ENCODE results near the gene RTN4R. TPM values are rescaled to one million over a fixed set of nuclear protein-coding genes. Genes with fewer than 3 reads are reported as not detected.

RTN4R gene
- total and polyA plus RNA-seq, 7 donors = 0.36 to 4.3 (median 0.83) TPM; not detected in 2

- WGBS, 2 donors = 88 to 91% methylated on average over 1 of the region's 1 CpG
- Histone ChIP-seq H3K27ac (no peak overlapping the region), H3K36me3 (no peaks in the 10 kb centered on the region), H3K27me3 (peaks cover 0 to 18% (median 0%) of the 10 kb centered on the region in 3 donors), H3K9me3 (no peaks in the 10 kb centered on the region), H3K4me3 (no peak overlapping the region), H3K4me1 (peaks cover 0 to 13% (median under 1%) of the 10 kb centered on the region in 4 donors)
- no peak for DNase-seq
- TF ChIP-seq POLR2A (IDR thresholded peaks at IDR 0.05) (no peak), CTCF (IDR thresholded peaks at IDR 0.05) (no peak), EP300 (IDR thresholded peaks at IDR 0.05) (no peak), POLR2AphosphoS5 (IDR thresholded peaks at IDR 0.05) (no peak)
- intact Hi-C loops (cut with DNase I) = no loop called here
These were observed 68.7 kb downstream of the RTN4R start for GRCh38 chr22:20199413-20199842.

- Histone ChIP-seq H3K9me3 (no peaks in the 10 kb centered on the region), H3K27ac (no peak overlapping the region), H3K27me3 (peaks cover 0 to 12% (median 0%) of the 10 kb centered on the region in 3 donors), H3K4me3 (no peak overlapping the region), H3K4me1 (peaks cover 0 to 7% (median 0%) of the 10 kb centered on the region in 4 donors), H3K36me3 (no peaks in the 10 kb centered on the region)
- no peak for DNase-seq
- TF ChIP-seq POLR2A (IDR thresholded peaks at IDR 0.05) = no peak
- TF ChIP-seq CTCF (IDR thresholded peaks at IDR 0.05) = no peak
- TF ChIP-seq POLR2AphosphoS5 (IDR thresholded peaks at IDR 0.05) = no peak
- no peak for TF ChIP-seq EP300 (IDR thresholded peaks at IDR 0.05)
- intact Hi-C loops (cut with DNase I) = no loop called here
- 16 to 59% methylated on average over 10 of the region's 10 CpGs for WGBS, 2 donors
These were observed 69.4 kb downstream of the RTN4R start for GRCh38 chr22:20198557-20199319.

GRCh38 chr22:20197407-20198030 is 70.6 kb downstream of the RTN4R start:
- TF ChIP-seq CTCF (IDR thresholded peaks at IDR 0.05) = no peak
- TF ChIP-seq POLR2AphosphoS5 (IDR thresholded peaks at IDR 0.05) = no peak
- no peak for TF ChIP-seq EP300 (IDR thresholded peaks at IDR 0.05)
- TF ChIP-seq POLR2A (IDR thresholded peaks at IDR 0.05) = no peak
- DNase-seq = no peak
- Histone ChIP-seq H3K27ac (no peak overlapping the region), H3K4me3 (no peak overlapping the region), H3K36me3 (no peaks in the 10 kb centered on the region), H3K9me3 (no peaks in the 10 kb centered on the region), H3K27me3 (peaks cover 0 to 8% (median 0%) of the 10 kb centered on the region in 3 donors), H3K4me1 (no peaks in the 10 kb centered on the region)
- WGBS, 2 donors = 62 to 83% methylated on average over 18 of the region's 18 CpGs
- intact Hi-C loops (cut with DNase I) = no loop called here

- no peaks in the 10 kb centered on the region for H3K4me1 ChIP-seq
- no peaks in the 10 kb centered on the region for H3K27me3 ChIP-seq
- H3K36me3 ChIP-seq = no peaks in the 10 kb centered on the region
- no peak for DNase-seq
- no peak overlapping the region for H3K27ac ChIP-seq
- no peaks in the 10 kb centered on the region for H3K9me3 ChIP-seq
- intact Hi-C loops (cut with DNase I) = no loop called here
- WGBS, 2 donors = 81 to 86% methylated on average over 19 of the region's 19 CpGs
- TF ChIP-seq CTCF (IDR thresholded peaks at IDR 0.05) (no peak), POLR2AphosphoS5 (IDR thresholded peaks at IDR 0.05) (no peak), POLR2A (IDR thresholded peaks at IDR 0.05) (no peak), EP300 (IDR thresholded peaks at IDR 0.05) (no peak)
- no peak overlapping the region for H3K4me3 ChIP-seq
These were observed 71.8 kb downstream of the RTN4R start for GRCh38 chr22:20196094-20196842.
